GM18505 (cell line): Measurements from ENCODE around the gene PROM1.

Source experiments
- ATAC-seq: cut with Tn5 transposase; IDR thresholded peaks from one replicate; pipeline ENCODE4 v1.9.1; 2021; ENCODE audit not compliant: unreplicated experiment
- POLR2A ChIP-seq: IDR thresholded peaks from 4 replicates; pipeline ENCODE4 v1.6.1; 2011; ENCODE audit warnings: borderline replicate concordance; ENCODE audit not compliant: insufficient read depth, insufficient read length; ENCODE audit errors: extremely low read depth

PROM1 gene

GRCh38 chr4:16088601-16089000, 4.8 kb upstream of the PROM1 start:
- ATAC-seq: no peak
- no peak for TF ChIP-seq POLR2A

- ATAC-seq: no peak
- TF ChIP-seq POLR2A: no peak
Measured at GRCh38 chr4:16085822-16086221, 2.0 kb upstream of the PROM1 start.

GRCh38 chr4:16082426-16083240, 1.2 kb downstream of the PROM1 start:
- no peak for ATAC-seq
- TF ChIP-seq POLR2A: no peak

- no peak for ATAC-seq
Measured at GRCh38 chr4:16082041-16082425, 1.8 kb downstream of the PROM1 start.

GRCh38 chr4:16079046-16079445, 4.8 kb downstream of the PROM1 start:
- ATAC-seq: peak; percentile 54
- TF ChIP-seq POLR2A: no peak

More at GRCh38 chr4:16082041-16082425, 1.8 kb downstream of the PROM1 start:
- TF ChIP-seq POLR2A: no peak

GRCh38 chr4:16078195-16078760, 5.5 kb downstream of the PROM1 start:
- TF ChIP-seq POLR2A: no peak
- ATAC-seq: no peak

GRCh38 chr4:16077786-16078185, 6.0 kb downstream of the PROM1 start:
- TF ChIP-seq POLR2A: no peak
- ATAC-seq: no peak

GRCh38 chr4:16075975-16076757, 7.7 kb downstream of the PROM1 start:
- no peak for ATAC-seq
- no peak for TF ChIP-seq POLR2A

GRCh38 chr4:16075061-16075460, 8.8 kb downstream of the PROM1 start:
- no peak for TF ChIP-seq POLR2A
- no peak for ATAC-seq

GRCh38 chr4:16072168-16072567, 11.7 kb downstream of the PROM1 start:
- no peak for TF ChIP-seq POLR2A
- ATAC-seq: no peak

GRCh38 chr4:16070203-16070602, 13.6 kb downstream of the PROM1 start:
- ATAC-seq: no peak
- TF ChIP-seq POLR2A: no peak

GRCh38 chr4:16067515-16067914, 16.3 kb downstream of the PROM1 start:
- ATAC-seq: no peak
- no peak for TF ChIP-seq POLR2A

- no peak for TF ChIP-seq POLR2A
- ATAC-seq: no peak
Measured at GRCh38 chr4:16066586-16067128, 17.2 kb downstream of the PROM1 start.
